GM18507 (cell line): ENCODE data around the gene IL27RA.

ENCODE experiments used
- DNase-seq: peaks from one replicate; pipeline ENCODE4 v3.0.0; 2011; ENCODE audit warnings: low read depth; ENCODE audit not compliant: insufficient read length; ENCODE audit errors: extremely low spot score
- FAIRE-seq: peaks from 2 replicates; lab custom pipeline; 2011; peaks lifted over from hg19 to GRCh38; lab: Jason Lieb, UNC

The IL27RA gene

DNA sequence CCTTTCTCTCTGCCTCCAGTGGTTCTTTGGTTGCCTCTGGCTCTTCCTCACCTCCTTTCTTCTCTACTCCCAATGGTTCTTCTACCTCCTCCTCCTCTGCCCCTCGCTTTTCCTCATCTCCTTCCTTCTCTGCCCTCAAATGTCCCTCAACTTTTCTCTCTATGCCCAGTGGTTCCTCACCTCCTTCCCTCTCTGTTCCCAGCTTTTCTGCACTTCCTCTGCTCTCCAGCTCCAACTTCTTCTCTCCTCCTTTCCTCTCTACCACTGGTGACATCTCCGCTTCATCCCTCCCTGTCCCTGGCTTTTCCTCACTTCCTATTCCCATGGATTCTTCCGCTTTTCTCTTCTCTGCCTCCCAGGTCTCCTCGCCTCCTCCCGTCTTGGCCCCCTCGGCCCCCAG lies 22.5 kb downstream of the IL27RA start:
- no peak for FAIRE-seq
- DNase-seq, result no peak

DNA sequence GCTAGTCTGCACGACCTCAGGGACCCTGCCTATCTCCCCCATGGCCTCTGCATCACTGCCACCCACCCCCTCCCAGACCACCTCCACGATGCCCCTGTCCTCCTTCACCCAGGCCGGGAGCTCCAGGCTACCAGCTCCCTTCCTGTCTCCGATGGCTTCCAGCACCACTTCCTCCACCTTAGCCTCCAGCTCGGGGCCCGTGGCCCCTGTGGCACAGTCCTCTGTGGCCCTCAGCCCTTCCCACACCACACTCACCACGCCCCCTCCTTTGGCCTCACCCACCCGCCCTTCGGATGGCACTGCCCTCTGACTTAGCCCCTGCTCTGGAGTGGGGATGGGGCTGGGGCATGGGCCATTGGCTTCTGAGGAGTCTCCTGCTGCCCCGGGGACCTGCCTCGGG lies 23.2 kb downstream of the IL27RA start:
- no peak for DNase-seq
- FAIRE-seq, result no peak

DNA sequence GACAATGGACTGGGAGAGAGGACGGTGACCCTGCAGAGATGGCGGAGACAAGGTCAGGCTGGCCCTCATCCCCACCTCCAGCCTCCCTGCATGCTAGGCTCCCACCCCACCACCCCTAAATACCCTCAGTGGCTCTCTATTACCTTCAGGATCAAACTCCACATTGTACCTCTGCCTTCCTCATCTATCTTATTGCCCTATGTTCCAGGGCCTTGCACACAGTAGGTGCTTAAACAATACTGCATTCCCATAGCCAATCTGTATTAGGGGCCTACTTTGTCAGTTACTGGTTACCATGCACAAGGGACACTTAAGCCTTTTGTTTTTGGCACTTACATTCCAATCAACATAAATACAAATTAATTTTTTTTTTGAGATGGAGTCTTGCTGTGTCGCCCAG lies 23.8 kb downstream of the IL27RA start:
- DNase-seq (no peak), FAIRE-seq (no peak)

DNA sequence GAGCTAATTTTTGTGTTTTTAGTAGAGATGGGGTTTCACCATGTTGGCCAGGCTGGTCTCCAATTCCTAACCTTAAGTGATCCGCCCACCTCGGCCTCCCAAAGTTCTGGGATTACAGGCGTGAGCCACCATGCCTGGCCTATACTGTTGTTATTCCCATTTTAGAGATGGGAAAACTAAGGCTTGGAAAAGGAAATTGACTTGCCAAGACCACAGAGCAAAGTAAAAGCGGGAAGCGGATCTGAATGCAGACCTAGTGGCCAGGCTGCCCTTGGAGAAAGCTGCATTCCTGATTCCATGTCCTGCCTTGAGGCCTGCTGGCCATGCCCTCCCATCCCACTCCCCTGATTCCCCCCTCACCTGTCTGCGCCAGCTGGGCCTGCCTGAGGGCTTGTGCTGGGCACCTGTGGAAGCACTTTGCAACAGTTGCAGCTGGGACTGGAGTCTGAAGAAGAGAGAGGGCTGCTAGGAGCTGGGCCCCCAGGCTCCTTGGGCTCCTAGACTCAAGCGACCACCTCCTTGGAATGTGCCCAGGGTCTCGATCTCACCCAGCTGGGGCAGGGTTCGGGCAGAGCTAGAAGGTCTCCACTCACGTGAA lies 24.6 kb downstream of the IL27RA start:
- FAIRE-seq (no peak), DNase-seq (no peak)

DNA sequence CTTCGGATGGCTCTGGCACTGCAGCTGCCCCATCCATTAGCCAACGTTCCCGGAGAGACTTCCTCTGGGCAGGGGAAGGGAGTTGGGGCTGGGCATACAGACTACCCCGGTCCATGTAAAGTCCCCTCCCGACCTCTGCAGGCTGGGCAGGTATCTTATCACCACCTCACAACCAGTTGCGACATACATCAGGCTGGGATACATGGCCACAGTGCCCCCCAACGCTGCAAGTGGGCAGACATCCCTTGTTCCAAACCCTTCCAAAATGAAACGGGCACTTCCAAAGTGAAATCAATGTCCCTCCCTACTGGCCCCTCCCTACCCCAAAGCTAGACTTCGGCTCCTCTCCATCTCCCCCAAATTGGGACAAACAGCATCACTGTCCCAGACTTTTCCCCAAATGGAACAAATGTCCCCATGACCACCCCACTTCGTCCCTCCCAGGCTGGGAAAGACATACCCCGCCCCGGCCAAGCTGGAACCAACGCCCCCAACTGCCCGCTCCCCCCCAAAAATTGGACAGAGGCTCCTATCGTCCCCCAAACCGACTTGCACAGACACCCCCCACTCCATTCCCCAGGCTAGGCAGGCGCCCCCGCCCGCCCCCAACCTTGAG lies 25.3 kb downstream of the IL27RA start:
- DNase-seq (no peak), FAIRE-seq (no peak)

DNA sequence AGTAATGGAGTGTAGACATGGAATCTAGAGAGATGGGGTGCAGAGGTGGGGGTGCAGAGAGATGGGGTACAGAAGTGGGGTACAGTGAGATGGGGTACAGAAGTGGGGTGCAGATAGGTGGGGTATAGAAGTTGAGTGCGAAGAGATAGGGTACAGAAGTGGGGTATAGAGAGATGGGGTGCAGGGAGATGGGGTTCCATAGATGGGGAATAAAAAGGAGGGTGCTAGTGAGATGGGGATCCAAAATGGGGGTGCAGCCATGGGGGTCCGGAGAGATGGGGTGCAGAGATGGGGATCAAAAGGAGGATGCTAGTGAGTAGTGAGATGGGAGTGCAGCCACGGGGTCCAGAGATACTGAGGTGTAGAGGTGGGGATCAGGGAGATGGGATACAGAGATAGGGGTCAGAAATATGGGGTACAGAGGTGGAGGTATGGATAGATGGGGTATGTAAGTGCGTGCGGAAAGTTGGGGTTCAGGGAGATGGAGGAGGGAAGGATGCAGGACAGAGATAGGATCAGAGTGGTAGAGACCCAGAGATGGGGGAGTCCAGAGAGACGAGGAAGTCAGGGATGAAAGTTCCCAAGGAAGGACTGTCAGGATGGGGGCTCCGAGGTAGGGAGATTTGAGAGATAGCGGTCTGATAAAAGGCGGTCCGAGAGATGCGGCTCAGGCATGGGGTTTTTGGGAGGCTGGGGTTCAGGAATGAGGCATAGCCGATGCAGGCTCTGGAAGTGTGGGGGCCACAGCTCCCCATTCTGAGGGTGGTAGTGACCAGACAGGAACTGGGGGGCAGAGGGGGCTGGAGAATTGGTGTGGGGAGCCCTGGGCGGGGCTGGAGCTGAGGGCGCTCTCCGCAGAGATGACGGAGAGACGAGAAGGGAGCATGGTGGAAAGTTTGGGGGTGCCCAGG lies 26.9 kb downstream of the IL27RA start:
- no peak for FAIRE-seq
- DNase-seq, result no peak

DNA sequence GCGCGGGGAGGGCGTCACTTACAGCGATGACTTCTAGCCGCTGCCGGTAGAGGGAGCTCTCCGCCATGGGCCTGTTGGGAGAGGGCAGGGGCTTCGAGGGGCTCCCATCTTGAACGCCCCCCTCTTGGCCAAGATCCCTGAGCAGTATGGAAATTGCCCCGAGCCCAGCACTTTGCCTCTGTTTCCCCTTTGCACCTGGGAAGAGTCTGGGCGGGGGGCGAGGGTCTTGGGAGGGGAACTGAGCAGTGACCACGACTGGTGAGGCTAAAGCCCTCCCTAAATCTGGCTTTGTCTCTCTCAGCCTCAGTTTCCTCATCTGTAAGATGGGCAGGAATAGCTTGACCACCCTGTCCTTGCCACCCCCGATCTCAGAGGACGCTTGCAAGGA lies 27.5 kb downstream of the IL27RA start:
- FAIRE-seq (no peak), DNase-seq (no peak)

DNA sequence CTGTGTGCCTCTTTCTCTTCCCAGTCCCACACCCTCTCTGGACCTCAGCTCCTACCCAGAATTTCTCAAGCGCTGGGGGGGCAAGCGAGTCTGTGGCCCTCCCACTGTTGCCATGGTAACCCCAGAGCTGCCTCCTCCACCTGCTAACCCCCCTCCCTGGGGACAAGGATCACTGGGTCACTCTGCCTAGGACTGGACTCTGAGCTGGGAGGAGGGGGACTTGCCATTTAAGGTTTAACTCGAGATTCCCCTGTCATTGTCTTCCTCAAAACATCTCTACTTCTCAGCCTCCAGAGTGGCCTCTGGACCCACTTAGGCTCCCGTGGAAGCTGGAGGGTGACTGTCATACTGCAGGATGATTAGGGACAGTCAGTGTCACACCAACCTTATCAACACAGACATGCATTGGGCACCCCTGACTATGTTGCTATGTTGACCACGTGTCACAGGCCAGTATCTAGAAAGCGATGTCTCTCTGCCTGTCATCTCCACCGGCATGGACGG lies 28.1 kb downstream of the IL27RA start:
- DNase-seq, result no peak

DNA sequence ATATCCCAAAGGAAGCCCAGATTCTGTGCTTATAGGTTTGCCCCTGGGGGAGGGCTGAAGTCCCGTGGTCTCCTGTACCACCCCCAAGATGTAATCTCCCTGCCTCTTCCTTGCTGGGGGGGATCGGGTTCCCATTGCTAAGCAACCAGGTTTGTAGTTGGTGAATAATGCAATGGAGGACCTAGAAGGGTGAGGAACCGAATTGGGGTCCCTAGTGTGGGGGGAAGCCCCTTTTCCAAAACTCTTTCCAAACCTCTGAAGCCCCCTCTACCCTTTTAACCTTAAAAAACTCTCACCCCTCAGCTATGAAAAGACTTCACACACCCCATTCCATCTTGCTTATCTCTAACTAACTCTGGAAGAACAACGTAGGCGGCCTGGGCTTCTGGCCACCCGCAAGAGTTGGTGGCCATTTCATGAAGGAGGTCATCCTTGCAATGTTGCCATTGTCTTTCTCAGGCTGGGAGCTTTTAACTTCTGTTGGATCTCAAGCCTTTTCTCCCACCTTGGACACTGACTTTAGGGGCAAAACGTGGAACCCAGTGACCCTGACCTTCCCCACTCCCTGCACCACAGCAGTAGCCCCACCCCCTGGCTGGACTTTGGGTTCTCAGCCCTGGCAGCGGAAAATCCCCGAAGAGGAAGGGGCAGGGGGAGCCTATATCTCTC lies 29.7 kb downstream of the IL27RA start:
- no peak for FAIRE-seq

More for the DNA sequence above, 28.1 kb downstream of the IL27RA start:
- no peak for FAIRE-seq

DNA sequence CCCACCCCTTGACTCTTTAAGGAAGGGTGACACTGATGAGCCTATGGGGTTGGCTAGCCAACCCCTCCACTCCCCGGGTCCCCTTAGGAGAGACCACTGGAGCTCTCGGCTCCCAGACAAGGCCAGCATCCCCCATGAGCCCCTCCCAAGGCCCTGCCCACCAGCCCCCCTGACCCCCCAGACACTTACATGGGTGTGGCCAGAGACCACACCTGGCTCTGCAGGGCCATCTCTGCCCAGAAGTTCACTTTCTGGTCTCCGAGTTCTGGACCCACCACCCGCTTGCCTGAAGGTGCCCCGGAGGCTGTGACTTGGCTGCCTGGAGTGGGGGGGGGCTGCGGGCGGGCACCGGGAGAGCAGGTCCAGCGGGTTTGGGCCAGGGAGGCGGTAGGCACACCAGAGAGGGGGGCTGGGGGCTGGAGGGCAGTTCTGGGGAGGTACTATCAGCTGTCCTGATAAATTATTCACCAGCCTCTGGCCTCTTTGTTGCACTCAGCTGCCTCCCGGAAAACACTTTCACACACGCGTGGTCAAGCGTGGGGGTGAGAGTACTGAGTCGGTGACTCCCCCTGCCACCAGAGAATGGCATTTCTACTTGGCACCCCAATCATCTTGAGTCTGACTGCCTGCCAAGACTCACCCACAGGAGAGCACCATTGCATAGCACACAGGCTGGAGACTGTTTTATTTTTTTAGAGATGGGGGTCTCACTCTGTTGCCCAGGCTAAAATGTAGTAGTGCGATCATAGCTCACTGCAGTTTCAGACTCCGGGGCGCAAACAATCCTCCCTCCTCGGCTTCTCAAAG lies 30.4 kb downstream of the IL27RA start, which contains the start of gene PALM3:
Gene PALM3, minus strand, starts transcription at position 326 of the 807 bp plus-strand sequence. Its CDS starts 96 bp downstream, at position 230.
- DNase-seq (no peak), FAIRE-seq (no peak)

More for the DNA sequence above, 29.7 kb downstream of the IL27RA start:
- DNase-seq, result no peak

DNA sequence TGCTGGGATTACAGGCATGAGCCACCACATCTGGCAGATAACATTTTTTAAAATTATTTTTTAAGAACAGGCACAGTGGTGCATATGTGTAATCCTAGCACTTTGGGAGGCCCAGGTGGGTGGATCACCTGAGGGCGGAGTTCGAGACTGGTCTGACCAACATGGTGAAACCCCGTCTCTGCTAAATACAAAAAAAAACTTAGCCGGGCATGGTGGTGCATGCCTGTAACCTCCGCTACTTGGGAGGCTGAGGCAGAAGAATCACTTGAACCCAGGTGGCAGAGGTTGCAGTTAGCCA lies 30.9 kb downstream of the IL27RA start:
- FAIRE-seq, result no peak
- DNase-seq, result no peak

DNA sequence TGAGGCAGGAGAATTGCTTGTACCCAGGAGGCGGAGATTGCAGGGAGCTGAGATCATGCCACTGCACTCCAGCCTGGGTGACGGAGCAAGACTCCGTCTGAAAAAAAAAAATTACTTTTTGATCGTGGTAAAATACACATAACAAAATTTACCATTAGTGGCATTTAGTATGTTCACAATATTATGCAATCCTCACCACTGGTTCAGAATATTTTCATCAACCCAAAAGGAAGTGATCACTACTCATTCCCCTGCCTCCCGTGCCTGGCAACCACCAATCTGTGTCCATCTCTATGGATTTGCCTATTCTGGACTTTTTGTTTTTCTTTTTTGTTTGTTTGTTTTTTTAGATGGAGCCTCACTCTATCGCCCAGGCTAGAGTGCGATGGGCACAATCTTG lies 31.5 kb downstream of the IL27RA start:
- DNase-seq, result no peak
- no peak for FAIRE-seq

DNA sequence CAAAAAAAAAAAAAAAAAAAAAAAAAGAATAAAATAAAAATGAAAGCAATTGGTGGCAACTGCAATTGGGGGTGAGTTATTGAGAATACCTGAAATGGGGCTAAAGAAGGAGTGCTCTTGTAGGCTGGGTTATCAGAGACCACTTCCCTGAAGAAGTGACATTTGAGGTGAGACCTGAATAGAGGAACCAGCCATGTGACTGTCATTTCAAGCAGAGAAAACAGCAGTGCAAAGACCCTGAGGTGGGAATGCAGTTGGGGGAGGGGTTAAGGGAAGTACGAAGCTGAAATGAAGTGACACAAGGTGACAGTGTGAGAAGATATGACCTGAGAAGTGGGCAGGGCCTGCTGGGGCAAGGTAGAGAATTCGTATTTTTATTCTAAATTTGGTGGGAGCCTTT lies 34.6 kb downstream of the IL27RA start:
- FAIRE-seq (no peak), DNase-seq (no peak)

DNA sequence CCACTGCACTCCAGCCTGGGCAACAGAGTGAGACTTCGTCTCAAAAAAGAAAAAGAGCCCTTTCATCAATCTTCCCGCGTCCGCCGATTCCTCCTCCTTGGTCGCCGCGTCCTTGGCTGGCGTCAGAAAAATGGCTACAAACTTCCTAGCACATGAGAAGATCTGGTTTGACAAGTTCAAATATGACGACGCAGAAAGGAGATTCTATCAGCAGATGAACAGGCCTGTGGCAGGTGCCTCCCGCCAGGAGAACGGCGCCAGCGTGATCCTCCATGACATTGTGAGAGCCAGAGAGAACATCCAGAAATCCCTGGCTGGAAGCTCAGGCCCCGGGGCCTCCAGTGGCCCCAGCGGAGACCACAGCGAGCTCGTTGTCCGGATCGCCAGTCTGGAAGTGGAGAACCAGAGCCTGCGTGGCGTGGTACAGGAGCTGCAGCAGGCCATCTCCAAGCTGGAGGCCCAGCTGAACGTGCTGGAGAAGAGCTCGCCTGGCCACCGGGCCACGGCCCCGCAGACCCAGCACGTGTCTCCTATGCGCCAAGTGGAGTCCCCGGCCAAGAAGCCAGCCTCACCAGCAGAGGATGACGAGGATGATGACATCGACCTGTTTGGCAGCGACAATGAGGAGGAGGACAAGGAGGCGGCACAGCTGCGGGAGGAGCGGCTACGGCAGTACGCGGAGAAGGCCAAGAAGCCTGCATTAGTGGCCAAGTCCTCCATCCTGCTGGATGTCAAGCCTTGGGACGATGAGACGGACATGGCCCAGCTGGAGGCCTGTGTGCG lies 38.9 kb downstream of the IL27RA start:
- FAIRE-seq (no peak), DNase-seq (no peak)

DNA sequence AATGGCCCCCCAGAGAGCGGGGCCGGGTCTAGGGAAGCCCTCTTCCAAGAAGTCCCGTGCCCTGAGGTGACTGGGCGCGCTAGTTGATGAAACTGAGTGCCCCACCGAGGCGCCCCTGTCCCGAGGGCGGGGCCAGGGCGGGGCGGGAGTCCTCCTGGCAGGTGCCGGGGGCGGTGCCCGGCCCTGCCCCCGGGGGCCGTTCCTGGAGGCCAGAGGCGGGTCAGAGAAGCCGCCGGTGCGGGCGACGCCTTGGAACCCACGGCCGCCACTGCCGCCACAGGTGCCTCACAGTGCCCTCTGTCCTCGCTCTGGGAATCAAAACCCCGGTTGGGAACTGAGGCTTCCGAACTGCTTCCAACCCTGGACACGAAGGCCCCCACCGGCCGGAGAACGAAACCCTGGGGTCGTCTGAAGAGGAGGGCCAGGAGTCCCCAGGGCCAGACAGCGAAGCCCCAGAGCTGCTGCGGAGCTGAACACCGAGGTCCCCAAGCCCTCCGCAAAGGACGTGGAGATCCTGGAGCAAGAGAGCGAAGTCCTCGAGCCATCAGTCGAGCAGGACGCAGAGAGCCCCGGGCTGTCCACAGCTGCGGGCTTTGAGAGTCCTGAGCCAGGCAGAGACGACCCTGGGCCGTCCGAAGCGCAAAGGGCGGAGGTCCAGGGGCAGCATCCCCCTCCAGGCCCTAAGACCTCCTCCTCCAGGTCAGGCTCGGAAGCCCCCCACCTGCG lies 41.1 kb downstream of the IL27RA start, which contains the start of gene MISP3:
Gene MISP3, plus strand, starts transcription at position 252 of the 726 bp plus-strand sequence. CDS start 524 bp downstream, outside the sequence.
- FAIRE-seq, result no peak

DNA sequence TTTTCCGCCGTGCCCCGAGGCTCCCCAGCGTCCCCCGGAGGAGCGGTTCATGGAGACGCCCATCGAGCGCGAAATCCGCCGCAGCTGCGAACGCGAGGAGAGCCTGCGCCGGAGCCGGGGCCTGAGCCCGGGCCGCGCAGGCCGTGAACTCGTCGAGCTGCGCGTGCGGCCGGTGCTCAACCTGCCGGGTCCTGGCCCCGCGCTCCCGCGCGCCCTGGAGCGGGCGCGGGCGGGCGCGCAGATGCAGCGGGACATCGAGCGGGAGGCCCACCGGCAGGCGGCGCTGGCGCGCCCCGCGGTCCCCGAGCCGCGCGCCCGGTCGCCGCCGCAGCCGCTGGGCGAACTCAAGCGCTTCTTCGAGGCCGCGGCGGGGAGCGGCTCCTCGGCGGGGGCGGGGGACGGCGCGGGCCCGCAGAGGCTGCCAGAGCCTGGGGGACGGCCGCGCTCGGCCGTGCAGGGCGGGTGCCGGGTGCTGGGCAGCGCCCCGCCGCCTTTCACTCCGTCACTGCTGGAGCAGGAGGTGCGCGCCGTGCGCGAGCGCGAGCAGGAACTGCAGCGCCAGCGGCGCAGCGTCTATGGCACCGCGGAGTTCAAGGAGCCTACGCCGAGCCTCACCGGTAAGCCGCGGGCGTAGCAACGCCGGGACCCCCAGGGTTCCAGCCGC lies 41.8 kb downstream of the IL27RA start:
- FAIRE-seq (no peak), DNase-seq (peak; percentile 67)

More for the DNA sequence above, 41.1 kb downstream of the IL27RA start, which contains the start of gene MISP3:
- DNase-seq, result no peak
